BLaER1 (cell line): ENCODE results near the gene ZAP70.

Source experiments
- H3K27ac ChIP-seq: shearing (Covaris generic); formaldehyde crosslinking; 2 replicates; pipeline ENCODE4 v1.8.1; 2022
- H3K27me3 ChIP-seq: shearing (Covaris generic); formaldehyde crosslinking; 2 replicates; pipeline ENCODE4 v1.8.1; 2022
- H3K36me3 ChIP-seq: shearing (Covaris generic); formaldehyde crosslinking; 2 replicates; pipeline ENCODE4 v1.8.1; 2022
- H3K4me1 ChIP-seq: shearing (Covaris generic); formaldehyde crosslinking; 2 replicates; pipeline ENCODE4 v1.8.1; 2022
- H3K4me2 ChIP-seq: shearing (Covaris generic); formaldehyde crosslinking; 2 replicates; pipeline ENCODE4 v1.8.1; 2022
- H3K4me3 ChIP-seq: shearing (Covaris generic); formaldehyde crosslinking; 2 replicates; pipeline ENCODE4 v1.8.1; 2022
- H3K9ac ChIP-seq: shearing (Covaris generic); formaldehyde crosslinking; 2 replicates; pipeline ENCODE4 v1.8.1; 2022
- H3K9me3 ChIP-seq: shearing (Covaris generic); formaldehyde crosslinking; 2 replicates; pipeline ENCODE4 v1.8.1; 2022
- H4K20me1 ChIP-seq: shearing (Covaris generic); formaldehyde crosslinking; 2 replicates; pipeline ENCODE4 v1.8.1; 2022
- Cebpa-rat ChIP-seq: shearing (Covaris generic); IDR thresholded peaks from 2 replicates; pipeline ENCODE4 v1.8.1; 2022

Gene ZAP70

GRCh38 chr2:97769308-97769707 lies 55.9 kb downstream of the ZAP70 start:
- Histone ChIP-seq H3K4me2 (peak overlapping the region; percentile 35), H4K20me1 (no peaks in the 10 kb centered on the region), H3K9me3 (no peaks in the 10 kb centered on the region), H3K27me3 (no peaks in the 10 kb centered on the region), H3K4me3 (no peak overlapping the region), H3K36me3 (peaks cover 48% of the 10 kb centered on the region), H3K27ac (no peak overlapping the region), H3K9ac (no peak overlapping the region), H3K4me1 (peaks cover 59% of the 10 kb centered on the region)
- no peak for TF ChIP-seq Cebpa-rat

DNA sequence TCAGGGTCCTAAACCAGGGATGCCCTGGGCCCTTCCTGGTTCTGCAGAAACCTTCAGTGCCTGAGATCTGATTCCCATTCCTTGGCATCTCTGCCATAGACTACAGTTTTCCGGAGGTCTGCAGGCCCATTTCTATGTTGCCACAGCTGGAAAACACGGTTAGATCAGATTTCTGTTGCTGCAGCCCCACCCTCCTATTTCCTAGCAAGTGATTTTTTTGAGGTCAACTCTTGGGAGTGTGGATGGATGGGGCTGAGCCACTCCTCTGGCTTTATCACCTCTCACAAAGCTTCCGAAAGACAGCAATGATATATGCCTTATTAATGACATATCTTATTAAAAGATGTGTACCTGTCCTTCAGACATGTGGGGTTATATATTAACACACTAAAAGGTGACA lies 56.3 kb downstream of the ZAP70 start:
- Histone ChIP-seq H3K4me3 (no peak overlapping the region), H3K4me1 (peaks cover 59% of the 10 kb centered on the region), H3K4me2 (no peak overlapping the region), H3K36me3 (peaks cover 48% of the 10 kb centered on the region), H3K9ac (no peak overlapping the region), H3K27me3 (no peaks in the 10 kb centered on the region), H3K9me3 (no peaks in the 10 kb centered on the region), H4K20me1 (no peaks in the 10 kb centered on the region), H3K27ac (no peak overlapping the region)
- no peak for TF ChIP-seq Cebpa-rat

DNA sequence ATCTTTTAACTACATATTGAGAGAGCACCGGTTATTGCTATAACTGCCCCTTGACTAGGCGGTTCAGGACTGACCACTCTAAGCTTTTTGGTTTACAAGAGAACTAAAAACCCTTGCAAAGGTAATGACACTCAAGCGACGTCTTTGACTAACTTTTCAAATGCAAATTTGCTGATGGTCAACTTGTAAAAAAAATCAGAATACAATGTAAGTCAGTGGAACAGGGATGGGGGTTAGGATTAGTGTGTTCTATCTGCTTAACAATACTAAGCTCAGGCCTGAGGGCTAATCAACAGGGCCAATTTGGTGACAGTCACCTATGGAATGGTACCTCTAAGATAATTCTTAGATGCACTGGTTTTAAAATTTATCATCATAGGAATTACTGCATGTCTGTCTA lies 57.1 kb downstream of the ZAP70 start:
- Histone ChIP-seq H4K20me1 (no peaks in the 10 kb centered on the region), H3K4me2 (no peak overlapping the region), H3K27ac (no peak overlapping the region), H3K4me1 (peaks cover 53% of the 10 kb centered on the region), H3K9me3 (no peaks in the 10 kb centered on the region), H3K36me3 (peaks cover 48% of the 10 kb centered on the region), H3K27me3 (no peaks in the 10 kb centered on the region), H3K9ac (no peak overlapping the region), H3K4me3 (no peak overlapping the region)
- TF ChIP-seq Cebpa-rat: no peak

DNA sequence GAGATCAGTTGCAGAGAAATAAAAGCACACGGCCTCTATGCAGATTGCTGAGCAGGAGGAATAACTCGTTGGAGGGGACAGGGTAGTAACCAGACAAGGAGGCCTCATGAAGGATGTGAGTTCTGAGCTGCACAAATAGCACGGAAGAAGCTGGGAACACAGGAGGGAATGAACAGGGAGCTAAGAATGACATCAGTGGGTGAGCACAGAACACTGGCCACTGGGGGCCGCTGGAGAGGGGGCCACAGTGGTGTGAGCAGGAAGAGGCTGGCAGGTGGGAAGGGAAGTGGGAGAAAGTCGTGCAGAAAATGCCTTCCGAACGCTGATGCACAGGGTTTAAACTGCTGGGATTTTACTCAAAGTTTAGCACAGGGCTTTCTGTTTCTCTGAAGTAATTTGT lies 61.0 kb downstream of the ZAP70 start:
- Histone ChIP-seq H3K4me1 (peaks cover 22% of the 10 kb centered on the region), H3K4me2 (no peak overlapping the region), H3K27me3 (no peaks in the 10 kb centered on the region), H3K9ac (no peak overlapping the region), H4K20me1 (no peaks in the 10 kb centered on the region), H3K4me3 (no peak overlapping the region), H3K27ac (no peak overlapping the region), H3K36me3 (peaks cover 69% of the 10 kb centered on the region), H3K9me3 (no peaks in the 10 kb centered on the region)
- TF ChIP-seq Cebpa-rat: no peak

GRCh38 chr2:97775074-97775473 lies 61.7 kb downstream of the ZAP70 start:
- no peaks in the 10 kb centered on the region for H3K27me3 ChIP-seq

GRCh38 chr2:97779141-97779540 lies 65.8 kb downstream of the ZAP70 start:
- TF ChIP-seq Cebpa-rat: no peak
- Histone ChIP-seq H4K20me1 (no peaks in the 10 kb centered on the region), H3K27me3 (no peaks in the 10 kb centered on the region), H3K36me3 (peaks cover 61% of the 10 kb centered on the region), H3K4me2 (no peak overlapping the region), H3K4me3 (no peak overlapping the region), H3K9ac (no peak overlapping the region), H3K9me3 (no peaks in the 10 kb centered on the region), H3K27ac (no peak overlapping the region), H3K4me1 (0 out of 2 replicates have a peak, but pooled peaks cover 8% of the 10 kb centered on the region)

More at GRCh38 chr2:97775074-97775473, 61.7 kb downstream of the ZAP70 start:
- Histone ChIP-seq H3K9ac (no peak overlapping the region), H3K27ac (no peak overlapping the region), H3K4me1 (peaks cover 19% of the 10 kb centered on the region), H4K20me1 (no peaks in the 10 kb centered on the region), H3K4me2 (no peak overlapping the region), H3K36me3 (peaks cover 75% of the 10 kb centered on the region), H3K4me3 (no peak overlapping the region), H3K9me3 (no peaks in the 10 kb centered on the region)
- no peak for TF ChIP-seq Cebpa-rat

GRCh38 chr2:97781981-97782380 lies 68.6 kb downstream of the ZAP70 start:
- no peaks in the 10 kb centered on the region for H4K20me1 ChIP-seq
- no peak overlapping the region for H3K4me3 ChIP-seq
- H3K9ac ChIP-seq: no peak overlapping the region
- no peak for TF ChIP-seq Cebpa-rat
- no peaks in the 10 kb centered on the region for H3K9me3 ChIP-seq
- H3K27me3 ChIP-seq: no peaks in the 10 kb centered on the region
- no peak overlapping the region for H3K4me2 ChIP-seq
- 0 out of 2 replicates have a peak, but pooled peaks cover 8% of the 10 kb centered on the region for H3K4me1 ChIP-seq
- H3K36me3 ChIP-seq: peaks cover 50% of the 10 kb centered on the region
- H3K27ac ChIP-seq: no peak overlapping the region

GRCh38 chr2:97784953-97785352 lies 71.6 kb downstream of the ZAP70 start:
- Histone ChIP-seq H3K4me3 (no peak overlapping the region), H4K20me1 (no peaks in the 10 kb centered on the region), H3K27ac (no peak overlapping the region), H3K27me3 (no peaks in the 10 kb centered on the region), H3K9ac (no peak overlapping the region), H3K4me1 (peaks cover 18% of the 10 kb centered on the region), H3K4me2 (no peak overlapping the region), H3K36me3 (peaks cover 50% of the 10 kb centered on the region), H3K9me3 (no peaks in the 10 kb centered on the region)
- TF ChIP-seq Cebpa-rat: no peak

- Histone ChIP-seq H3K4me1 (peaks cover 21% of the 10 kb centered on the region), H3K9ac (no peak overlapping the region), H3K36me3 (peaks cover 46% of the 10 kb centered on the region), H3K4me2 (no peak overlapping the region), H3K27ac (no peak overlapping the region), H4K20me1 (no peaks in the 10 kb centered on the region), H3K27me3 (no peaks in the 10 kb centered on the region), H3K4me3 (no peak overlapping the region), H3K9me3 (no peaks in the 10 kb centered on the region; the same call in 1 of the 2 replicates)
- TF ChIP-seq Cebpa-rat: no peak
Measured at GRCh38 chr2:97785818-97786217, 72.4 kb downstream of the ZAP70 start.

DNA sequence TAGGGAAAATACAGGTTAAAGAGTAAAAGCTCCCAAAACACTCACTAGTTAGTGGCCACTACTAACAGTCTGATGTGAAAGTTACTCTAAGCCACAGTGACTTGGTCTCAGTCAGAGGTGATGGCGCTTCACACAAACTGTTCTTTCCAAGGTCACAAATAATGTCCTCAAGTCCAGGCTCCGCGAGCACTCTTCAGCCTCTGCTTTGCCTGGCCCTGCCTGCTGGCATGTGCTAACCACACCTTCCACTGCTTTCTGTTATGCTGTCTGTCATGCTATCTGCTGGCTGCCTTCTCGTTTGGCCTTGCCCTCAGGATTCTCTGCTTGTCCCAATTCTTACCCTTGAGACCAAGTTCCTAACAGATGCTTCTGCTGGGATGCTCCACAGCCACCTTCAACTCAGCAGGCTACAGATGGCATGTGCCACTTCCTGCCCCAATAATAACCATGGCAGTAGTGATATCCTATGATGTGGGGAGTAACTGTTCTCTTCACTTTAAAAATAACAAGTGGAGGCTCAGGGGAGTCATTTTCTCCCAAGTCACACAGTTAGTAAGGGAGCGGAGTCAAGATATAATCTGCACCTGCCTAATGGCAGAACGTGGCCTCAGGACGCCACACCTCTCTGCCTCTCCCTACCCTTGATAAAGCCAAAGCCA lies 75.7 kb downstream of the ZAP70 start:
- H3K36me3 ChIP-seq: peaks cover 58% of the 10 kb centered on the region
- no peaks in the 10 kb centered on the region for H3K27me3 ChIP-seq
- no peaks in the 10 kb centered on the region for H4K20me1 ChIP-seq
- H3K27ac ChIP-seq: peak overlapping the region; percentile 15; the same call in 1 of the 2 replicates
- H3K9me3 ChIP-seq: peaks cover 9% of the 10 kb centered on the region
- H3K4me1 ChIP-seq: peaks cover 21% of the 10 kb centered on the region
- H3K4me2 ChIP-seq: peak overlapping the region; percentile 50
- no peak overlapping the region for H3K9ac ChIP-seq
- TF ChIP-seq Cebpa-rat: no peak
- no peak overlapping the region for H3K4me3 ChIP-seq
